ENCODE results near the gene DNASE2B.

- TF ChIP-seq POLR2AphosphoS5 (IDR thresholded peaks at IDR 0.05): no peak
- no peak for TF ChIP-seq CTCF (IDR thresholded peaks at IDR 0.05)
- no peak for TF ChIP-seq POLR2A (IDR thresholded peaks at IDR 0.05)
- no peak for TF ChIP-seq EP300 (IDR thresholded peaks at IDR 0.05; ENCODE audit: low read depth)
Measured at GRCh38 chr1:84350550-84350949, 47.7 kb upstream of the DNASE2B start.
